ENCODE measurements around the gene MPEG1. TPM values are rescaled to one million over a fixed set of nuclear protein-coding genes. Genes with fewer than 3 reads are reported as not detected.

Gene MPEG1
- total RNA-seq, 1 experiment from 2014 or later, result not detected

DNA sequence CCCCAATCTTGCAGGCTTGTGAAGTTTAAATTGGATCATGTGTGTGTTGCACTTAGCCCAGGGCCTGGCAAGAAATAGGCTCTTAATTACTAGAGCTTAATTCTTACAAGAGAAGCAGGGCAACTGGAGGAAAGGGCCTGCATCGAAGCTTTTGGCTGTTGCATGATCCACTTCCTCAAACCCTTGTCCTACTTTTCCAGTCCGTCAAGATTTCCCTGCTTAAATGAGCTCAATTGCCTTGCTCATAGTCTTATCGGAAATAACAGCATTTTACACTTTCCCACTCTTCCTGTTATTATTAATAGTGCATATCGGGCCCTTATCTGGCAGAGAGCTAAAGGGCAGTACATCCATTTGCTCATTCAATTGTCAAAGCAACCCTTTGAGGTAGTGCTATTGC lies 22.7 kb downstream of the MPEG1 start:
- no peak for DNase-seq (ENCODE audit: low spot score)

DNA sequence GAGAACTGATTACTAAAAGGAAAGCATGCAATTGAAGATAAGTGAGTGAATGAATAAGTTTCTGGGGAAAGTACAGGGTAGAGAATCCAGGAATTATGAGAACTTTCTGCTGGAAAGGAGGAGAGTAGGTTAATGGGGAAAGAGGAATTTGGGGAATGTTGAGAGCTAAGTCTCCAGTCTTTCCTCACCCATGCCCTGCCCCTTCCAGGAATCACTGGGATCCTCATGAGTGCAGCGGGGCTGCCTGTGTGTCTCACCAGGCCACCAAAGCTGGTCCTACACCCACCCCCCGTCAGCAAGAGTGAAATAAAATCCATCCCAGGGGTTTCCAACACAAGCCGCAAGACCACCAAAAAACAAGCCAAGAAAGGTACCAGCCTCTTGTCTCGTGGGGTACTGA lies 23.8 kb downstream of the MPEG1 start:
- DNase-seq (ENCODE audit: low spot score), result no peak

DNA sequence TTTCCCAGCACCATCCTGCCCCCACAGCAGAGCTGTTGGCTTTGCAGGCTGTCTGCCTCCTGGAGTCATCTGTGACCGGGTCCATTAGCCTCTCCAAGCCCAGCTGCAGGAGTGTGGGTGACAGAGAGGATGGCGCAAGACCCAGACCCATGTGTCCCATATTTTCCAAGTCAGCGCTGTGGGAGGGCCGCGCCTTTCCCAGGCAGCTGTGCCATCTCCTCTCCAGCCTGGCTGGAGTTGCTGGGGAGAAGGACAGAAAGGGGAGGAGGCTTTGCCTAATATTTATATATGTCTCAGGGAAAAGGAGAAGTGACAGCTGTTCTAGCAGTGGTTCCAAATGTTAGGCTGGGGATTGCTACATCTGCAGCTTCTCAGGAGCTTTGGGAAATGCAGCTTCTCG lies 25.1 kb downstream of the MPEG1 start:
- DNase-seq (ENCODE audit: low spot score), result peak; percentile 46

DNA sequence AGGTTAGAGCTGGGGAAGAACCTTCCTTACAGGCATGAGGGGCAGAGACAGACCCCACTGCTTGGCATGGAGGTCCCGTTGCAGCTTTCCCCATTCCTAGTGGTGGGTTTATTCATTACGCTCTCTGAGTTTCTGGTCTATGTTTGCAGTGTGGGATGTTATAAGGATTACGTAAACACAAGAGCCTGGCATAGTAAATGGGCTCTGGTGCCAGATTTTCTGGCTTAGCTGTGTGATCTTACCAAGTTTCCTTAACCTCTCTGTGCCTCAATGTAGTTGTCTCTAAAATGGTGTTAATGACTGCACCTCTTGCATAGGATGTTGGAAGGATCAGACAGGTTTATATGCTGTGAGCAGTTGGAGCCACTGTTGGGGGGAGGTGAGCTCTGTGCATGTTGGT lies 25.7 kb downstream of the MPEG1 start:
- DNase-seq (ENCODE audit: low spot score), result no peak

DNA sequence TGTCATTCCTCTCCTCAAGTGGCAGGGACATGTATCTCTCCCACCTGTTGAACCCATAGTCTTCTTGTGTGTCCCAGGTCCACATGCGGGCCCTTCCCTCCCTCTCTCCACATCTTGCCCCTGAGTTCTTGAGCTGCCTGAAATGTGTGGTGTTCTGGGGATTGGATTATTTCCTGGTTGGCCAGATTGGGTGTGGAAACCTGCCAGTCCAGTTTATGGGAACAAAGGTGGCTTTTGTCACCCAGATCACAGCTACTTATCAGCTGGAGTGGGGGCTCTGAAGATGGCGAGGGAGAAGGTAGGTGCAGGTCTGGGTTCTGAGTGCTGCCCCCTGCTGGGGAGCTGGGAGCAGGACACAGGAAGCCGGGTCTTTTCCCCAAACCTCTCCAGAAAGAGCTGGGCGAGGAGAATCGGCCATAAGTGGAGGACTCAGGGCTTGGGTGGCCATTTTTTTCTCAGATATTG lies 26.6 kb downstream of the MPEG1 start:
- no peak for DNase-seq (ENCODE audit: low spot score)

DNA sequence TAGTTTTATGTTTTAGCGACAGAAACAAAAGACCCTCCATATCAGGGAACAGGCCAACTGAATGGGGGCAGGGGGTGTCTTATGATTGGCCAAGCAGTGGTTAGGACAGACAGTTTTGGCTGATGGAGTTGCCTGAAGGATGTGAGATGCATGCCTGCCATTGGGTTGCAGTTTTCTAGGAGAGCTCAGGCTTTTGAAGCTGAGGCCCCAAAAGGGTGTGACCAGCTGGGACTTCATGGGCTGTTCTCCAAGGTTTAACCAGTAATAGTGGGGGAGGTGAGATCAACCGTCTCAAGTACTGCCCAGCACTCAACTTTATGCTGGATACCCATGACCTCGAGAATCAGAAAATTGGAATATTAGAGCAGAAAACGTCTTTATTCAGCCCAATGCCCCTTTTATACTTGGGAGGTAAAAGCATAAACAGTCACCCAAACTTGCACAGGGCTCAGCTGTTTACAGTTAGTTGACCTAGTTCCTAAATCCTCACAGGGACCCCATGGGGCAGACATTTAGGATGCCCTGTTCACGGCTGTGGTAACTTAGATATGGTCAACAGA lies 27.3 kb downstream of the MPEG1 start:
- no peak for DNase-seq (ENCODE audit: low spot score)

DNA sequence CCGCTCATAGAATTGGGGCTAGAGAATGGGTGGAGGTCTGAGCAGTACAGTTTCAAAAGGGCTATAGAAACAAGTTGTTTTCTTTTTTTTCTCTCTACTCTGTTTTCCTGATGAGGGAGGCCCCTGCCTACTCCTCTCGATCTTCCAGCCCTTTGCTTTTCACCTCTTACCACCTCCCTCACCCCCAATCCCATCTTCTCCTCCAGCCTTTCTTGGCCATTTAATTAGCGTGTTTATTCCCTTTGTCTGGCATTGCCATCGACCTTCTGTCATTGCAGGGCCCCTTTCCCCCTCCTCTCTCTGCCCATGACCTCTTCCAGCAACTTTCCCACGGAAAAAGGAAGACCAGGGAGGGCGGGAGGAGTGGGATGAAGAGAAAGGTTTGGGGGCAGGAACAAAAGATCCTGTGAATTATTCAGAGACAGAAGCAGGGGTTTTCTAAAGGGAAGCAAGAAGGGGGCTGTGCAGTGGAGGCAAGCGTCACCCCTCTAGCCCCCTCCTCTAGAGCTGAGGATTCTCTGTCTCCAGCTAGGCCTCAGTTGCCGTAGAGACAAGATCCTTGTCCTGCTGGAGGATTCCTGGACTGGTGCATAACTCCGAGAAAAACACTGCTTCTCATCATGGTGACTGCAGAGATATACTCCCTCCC lies 27.9 kb downstream of the MPEG1 start:
- no peak for DNase-seq (ENCODE audit: low spot score)

DNA sequence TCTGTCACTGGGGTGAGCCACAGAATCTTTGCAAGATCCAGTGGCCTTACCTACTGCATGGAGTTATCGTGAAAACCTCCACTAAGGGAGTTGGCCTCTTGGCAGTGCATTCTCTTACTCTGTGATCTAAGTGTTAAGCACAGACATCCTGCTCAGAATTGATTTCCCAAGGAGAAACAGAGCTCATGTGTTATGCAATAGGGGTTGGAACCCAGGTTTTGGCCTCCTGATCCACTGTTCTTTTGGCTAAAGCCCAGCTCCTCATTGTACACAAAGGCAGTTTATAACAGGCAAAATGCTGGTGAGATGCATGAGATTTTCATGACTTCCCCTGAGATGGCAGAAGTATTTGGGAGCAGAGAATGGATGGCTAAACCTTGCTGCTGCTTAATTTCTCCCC lies 29.0 kb downstream of the MPEG1 start:
- DNase-seq (ENCODE audit: low spot score), result no peak

DNA sequence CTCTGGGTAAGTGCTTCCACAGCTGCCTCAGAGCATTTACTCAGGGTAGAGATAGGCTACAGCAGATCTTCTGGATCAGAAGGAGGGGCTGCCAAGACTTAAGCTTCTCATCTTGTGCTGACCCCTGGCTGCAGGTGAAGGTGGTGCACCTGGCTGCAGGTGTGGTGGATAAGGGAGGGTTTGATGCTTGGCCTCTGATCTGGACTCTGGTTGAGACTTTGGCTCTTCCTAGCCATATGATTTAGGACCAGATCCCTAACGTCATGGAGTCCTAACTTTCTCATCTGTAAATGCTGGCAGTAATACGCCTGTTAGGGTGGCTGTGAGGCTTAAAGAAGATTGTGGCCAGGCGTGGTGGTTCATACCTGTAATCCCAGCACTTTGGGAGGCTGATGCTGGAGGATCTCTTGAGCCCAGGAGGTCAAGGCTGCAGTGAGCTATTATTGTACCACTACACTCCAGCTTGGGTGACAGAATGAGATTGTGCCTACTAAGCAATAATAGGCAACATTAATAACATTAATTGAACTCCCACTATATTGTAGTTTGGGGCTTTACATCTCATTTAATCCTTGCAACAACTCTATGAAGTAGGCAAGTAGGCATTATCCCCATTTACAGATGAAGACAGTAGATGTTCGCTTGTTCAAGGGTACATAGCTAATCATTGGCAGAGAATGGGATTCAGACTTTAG lies 30.1 kb downstream of the MPEG1 start:
- no peak for DNase-seq (ENCODE audit: low spot score)

DNA sequence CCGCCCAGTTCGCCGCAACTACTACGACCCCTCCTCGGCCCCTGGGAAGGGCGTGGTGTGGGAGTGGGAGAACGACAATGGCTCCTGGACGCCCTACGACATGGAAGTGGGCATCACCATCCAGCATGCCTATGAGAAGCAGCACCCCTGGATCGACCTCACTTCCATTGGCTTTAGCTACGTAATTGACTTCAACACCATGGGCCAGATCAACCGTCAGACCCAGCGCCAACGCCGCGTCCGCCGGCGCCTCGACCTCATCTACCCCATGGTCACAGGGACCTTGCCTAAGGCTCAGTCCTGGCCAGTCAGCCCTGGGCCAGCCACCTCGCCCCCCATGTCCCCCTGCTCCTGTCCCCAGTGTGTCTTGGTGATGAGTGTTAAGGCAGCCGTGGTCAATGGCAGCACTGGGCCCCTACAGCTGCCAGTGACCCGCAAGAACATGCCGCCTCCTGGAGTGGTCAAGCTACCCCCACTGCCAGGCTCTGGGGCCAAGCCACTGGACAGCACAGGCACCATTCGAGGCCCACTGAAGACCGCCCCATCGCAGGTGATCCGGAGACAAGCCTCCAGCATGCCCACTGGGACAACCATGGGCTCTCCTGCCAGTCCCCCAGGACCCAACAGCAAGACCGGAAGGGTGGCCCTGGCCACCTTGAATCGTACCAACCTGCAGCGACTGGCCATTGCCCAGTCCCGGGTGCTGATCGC lies 30.8 kb downstream of the MPEG1 start:
- no peak for DNase-seq (ENCODE audit: low spot score)

DNA sequence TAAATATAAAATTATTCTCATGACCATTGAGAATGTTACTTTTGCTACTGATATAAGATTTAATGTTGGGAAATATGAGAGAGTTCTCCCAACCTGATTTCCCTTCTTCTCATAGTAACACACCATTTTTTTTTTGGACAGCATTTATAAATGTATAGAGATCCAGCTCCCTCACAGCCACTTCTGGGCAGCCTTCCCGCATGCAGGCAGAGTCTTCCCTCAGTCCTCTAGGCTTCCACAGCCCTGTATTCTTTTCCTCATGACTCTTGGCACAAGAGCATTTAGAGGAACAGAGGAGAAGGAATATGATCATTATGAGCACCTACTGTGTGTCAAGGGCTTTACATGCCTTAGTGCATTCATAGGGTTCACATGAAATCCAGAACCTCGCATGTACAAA lies 31.8 kb downstream of the MPEG1 start:
- no peak for DNase-seq (ENCODE audit: low spot score)

GRCh38 chr11:59180168-59180776 lies 32.5 kb downstream of the MPEG1 start:
- DNase-seq (ENCODE audit: low spot score), result no peak

- no peak for DNase-seq (ENCODE audit: low spot score)
Measured at GRCh38 chr11:59179121-59179520, 33.6 kb downstream of the MPEG1 start.

DNA sequence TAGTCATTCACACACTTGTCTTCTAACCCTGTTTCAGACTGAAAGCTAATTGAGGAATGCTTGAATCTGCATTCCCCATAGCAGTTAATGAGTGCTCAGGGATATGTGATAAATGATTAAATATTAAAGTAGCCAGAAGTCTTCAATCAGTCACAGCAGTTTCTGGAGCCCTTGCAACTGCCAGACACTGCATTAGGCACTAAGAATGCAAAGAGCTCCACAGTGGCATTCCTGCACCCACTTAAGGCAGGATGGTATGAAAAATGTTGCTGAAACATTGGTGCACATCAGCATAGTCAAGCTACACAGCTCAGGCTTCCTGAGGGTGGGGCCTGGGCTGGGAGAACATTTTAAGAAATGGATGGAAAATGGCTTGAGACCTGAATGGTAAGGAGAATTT lies 34.3 kb downstream of the MPEG1 start:
- DNase-seq (ENCODE audit: low spot score), result no peak

- DNase-seq (ENCODE audit: low spot score), result no peak
Measured at GRCh38 chr11:59176330-59176729, 36.4 kb downstream of the MPEG1 start.

DNA sequence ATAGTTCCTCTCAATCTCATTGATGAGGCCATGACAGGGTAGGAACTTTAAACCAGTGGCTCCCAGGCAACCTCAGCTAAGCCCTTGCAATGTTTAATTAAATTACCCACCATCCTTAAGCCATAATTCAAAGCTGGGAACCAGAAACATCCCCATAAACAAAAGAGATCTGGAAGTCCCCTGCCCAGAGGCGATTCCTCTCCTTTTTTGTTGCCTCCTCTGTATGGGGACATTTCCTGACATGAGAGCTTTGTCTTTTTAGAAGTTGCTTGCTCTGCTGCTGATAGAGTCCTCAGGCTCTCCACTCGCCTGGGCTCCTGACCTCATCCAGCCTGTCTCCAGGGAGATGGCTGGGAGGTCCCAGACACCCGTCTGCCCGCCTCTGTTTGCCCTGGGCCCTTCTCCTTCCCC lies 37.6 kb downstream of the MPEG1 start:
- DNase-seq (ENCODE audit: low spot score), result no peak

DNA sequence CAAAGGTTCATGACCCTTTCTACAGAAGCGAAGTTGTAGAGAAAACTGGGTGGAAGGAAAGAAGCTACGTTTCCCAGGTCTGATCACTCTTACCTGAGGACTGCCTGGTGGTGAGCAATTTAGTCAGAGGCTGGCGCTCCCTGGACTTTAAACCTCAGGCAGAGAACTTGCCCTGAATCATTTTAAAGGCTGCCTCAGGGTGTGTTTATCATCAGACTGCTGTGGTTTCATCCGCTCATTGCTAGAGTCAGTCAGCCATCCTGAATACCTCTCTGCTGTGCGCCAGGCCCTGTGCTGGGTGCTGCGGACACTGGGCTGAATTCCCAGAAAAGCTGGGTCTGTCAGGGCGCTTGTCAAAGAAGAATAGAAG lies 38.1 kb downstream of the MPEG1 start:
- DNase-seq (ENCODE audit: low spot score), result peak; percentile 45

DNA sequence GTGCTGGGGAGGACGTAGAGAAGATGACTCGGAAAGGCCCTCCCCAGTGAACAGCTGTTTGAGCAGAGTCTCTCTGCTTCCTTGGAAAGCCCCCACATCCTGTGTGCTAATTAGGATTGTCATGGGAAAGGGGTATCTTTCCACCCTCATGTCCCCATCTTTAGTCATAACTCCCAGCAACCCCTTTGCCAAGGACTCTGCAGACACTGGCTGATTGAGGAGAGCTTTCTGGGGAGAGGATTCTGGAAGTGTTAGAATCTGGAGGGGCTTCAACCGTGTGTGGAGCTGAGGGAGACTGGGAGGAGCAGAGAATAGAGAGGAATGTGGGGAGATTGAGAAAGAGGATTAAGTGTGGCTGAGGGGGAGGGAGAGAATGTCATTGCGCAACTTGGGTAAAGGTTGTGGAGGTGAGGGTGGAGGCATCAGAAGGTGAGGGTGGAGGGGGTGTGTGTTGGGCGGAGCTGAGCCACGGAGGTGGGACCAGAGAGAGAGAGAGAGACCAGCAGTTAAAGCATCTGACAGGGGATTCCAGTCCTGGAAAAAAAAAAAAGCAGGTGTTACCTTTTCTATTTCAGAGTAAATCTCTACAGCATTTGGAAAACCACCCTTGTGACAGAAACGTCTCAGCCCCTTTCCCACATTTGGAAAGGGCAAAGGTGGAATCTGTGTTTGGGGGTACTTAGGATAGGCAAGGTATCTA lies 38.6 kb downstream of the MPEG1 start:
- DNase-seq (ENCODE audit: low spot score), result peak; percentile 25

- no peak for DNase-seq (ENCODE audit: low spot score)
Measured at GRCh38 chr11:59173080-59173963, 39.4 kb downstream of the MPEG1 start.

DNA sequence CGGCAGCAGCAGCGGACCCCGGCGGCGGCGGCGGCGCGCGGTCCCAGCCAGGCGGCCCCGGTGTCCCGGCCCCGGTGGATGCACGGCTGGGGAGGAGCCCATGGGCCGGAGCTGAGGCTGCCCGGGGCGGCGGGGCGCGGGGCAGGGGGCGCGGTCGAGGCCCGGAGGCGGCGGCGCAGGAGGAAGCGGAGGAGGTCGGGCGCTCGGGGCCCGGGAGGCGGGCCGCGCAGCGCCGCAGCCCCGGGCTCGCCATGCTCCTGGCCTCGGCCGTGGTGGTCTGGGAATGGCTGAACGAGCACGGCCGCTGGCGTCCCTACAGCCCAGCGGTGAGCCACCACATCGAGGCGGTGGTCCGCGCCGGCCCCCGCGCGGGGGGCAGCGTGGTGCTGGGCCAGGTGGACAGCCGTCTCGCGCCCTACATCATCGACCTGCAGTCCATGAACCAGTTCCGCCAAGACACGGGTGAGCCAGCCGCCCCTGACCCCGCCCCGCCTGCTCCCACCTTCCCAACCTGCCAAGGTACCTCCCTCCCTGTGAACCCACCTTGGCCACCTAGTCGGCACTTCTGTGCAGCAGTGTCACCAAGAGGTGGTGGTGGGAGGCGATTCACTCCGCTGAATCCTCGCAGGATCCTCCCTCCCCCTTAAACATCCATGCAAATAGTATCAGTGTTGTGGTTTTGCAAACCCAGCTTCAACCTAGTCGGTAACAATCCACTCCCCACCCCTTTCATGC lies 40.2 kb downstream of the MPEG1 start:
- no peak for DNase-seq (ENCODE audit: low spot score)
